Effector memory CD4-positive, alpha-beta T cell (primary cell): ENCODE data around the gene SPRED2.
"Not testable (repeated sequence)": the region's sequence is repeated elsewhere in the genome, so short reads cannot be mapped to it uniquely, and the experiment has no call there.

Experiments used
- DNase-seq, 3 donors: peaks; one replicate each; pipeline ENCODE4 v3.0.0-alpha.2; 2020
- H3K27ac ChIP-seq: 2 replicates; pipeline ENCODE4 v1.7.0; 2013; ENCODE audit warnings: mild to moderate bottlenecking, low read length, moderate library complexity; ENCODE audit not compliant: insufficient read depth, poor library complexity, severe bottlenecking
- H3K27me3 ChIP-seq: replicated peaks from 2 replicates; pipeline ENCODE4 v1.7.0; 2013; ENCODE audit warnings: mild to moderate bottlenecking, low read length; ENCODE audit not compliant: insufficient read depth, control insufficient read depth, poor library complexity, severe bottlenecking
- H3K36me3 ChIP-seq: 2 replicates; pipeline ENCODE4 v1.7.0; 2013; ENCODE audit warnings: mild to moderate bottlenecking, low read length, moderate library complexity; ENCODE audit not compliant: control insufficient read depth, insufficient read depth
- H3K4me1 ChIP-seq: 2 replicates; pipeline ENCODE4 v1.7.0; 2013; ENCODE audit warnings: low read length, mild to moderate bottlenecking; ENCODE audit not compliant: control insufficient read depth, insufficient read depth, poor library complexity, severe bottlenecking
- H3K4me3 ChIP-seq: 2 replicates; pipeline ENCODE4 v1.7.0; 2013; ENCODE audit warnings: low read length, low read depth, mild to moderate bottlenecking; ENCODE audit not compliant: insufficient read depth, poor library complexity, severe bottlenecking
- H3K9me3 ChIP-seq: 2 replicates; pipeline ENCODE4 v1.7.0; 2013; ENCODE audit warnings: mild to moderate bottlenecking, low read length, moderate library complexity; ENCODE audit not compliant: control insufficient read depth

SPRED2 gene

DNA sequence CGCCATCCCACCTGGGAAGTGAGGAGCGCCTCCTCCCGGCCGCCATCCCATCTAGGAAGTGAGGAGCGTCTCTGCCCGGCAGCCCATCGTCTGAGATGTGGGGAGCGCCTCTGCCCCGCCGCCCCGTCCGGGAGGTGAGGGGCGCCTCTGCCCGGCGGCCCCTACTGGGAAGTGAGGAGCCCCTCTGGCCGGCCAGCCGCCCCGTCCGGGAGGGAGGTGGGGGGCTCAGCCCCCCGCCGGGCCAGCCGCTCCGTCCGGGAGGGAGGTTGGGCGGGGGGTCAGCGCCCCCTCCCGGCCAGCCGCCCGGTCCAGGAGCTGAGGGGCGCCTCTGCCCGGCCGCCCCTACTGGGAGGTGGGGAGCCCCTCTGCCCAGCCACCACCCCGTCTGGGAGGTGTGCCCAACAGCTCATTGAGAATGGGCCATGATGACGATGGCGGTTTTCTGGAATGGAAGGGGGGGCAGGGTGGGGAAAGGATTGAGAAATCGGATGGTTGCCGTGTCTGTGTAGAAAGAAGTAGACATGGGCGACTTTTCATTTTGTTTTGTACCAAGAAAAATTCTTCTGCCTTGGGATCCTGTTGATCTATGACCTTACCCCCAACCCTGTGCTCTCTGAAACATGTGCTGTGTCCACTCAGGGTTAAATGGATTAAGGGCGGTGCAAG lies 93.4 kb downstream of the SPRED2 start:
- H3K4me3 ChIP-seq, H3K9me3 ChIP-seq, H3K27me3 ChIP-seq, H3K36me3 ChIP-seq, H3K27ac ChIP-seq, H3K4me1 ChIP-seq, DNase-seq: not testable (repeated sequence)

GRCh38 chr2:65337915-65338314 lies 94.5 kb downstream of the SPRED2 start:
- not testable (repeated sequence) for H3K4me3 ChIP-seq, DNase-seq, H3K4me1 ChIP-seq, H3K27ac ChIP-seq, H3K36me3 ChIP-seq, H3K9me3 ChIP-seq, H3K27me3 ChIP-seq

- H3K4me3 ChIP-seq = no peak overlapping the region
- H3K27me3 ChIP-seq = no peaks in the 10 kb centered on the region
- no peaks in the 10 kb centered on the region for H3K4me1 ChIP-seq
- DNase-seq = no peak
- no peak overlapping the region for H3K27ac ChIP-seq
- H3K36me3 ChIP-seq = no peaks in the 10 kb centered on the region
- no peaks in the 10 kb centered on the region for H3K9me3 ChIP-seq
Observed at GRCh38 chr2:65334714-65335113, 97.7 kb downstream of the SPRED2 start.

DNA sequence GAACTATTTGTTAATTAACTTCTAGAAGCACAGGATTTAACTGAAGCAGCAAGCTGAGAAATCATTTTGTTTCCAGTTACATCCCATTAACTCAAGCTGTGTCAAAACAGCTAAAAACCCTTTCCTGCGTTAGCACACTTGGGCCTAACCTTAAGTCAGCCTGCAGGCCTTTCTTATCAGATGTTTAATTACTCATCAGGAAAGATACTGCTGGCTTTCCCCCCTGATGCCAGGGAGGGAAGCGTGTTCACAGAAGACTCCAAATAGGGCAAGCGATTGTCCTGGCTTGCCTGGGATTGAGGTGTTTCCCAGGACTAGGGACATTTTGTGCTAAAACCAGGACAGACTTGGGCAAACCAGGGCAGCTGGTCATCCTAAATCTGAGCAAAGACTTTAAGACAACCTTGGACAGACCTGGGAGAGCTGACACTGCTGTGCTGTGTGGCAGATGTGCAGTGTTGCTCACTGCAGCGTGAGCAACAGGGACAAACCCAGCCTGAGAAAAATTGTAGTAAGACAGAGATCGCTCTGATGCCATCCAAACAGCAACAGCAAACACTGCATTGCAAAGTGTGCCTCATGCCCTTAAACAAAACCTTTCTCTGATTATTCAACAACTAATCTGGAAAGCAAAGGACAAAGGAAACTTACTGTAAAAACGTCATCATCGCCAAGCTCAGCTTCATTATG lies 100.9 kb downstream of the SPRED2 start:
- H3K27me3 ChIP-seq = no peaks in the 10 kb centered on the region
- no peaks in the 10 kb centered on the region for H3K36me3 ChIP-seq
- H3K27ac ChIP-seq = no peak overlapping the region
- no peak overlapping the region for H3K4me3 ChIP-seq
- H3K4me1 ChIP-seq = no peaks in the 10 kb centered on the region
- no peaks in the 10 kb centered on the region for H3K9me3 ChIP-seq
- no peak for DNase-seq

GRCh38 chr2:65329525-65329924 lies 102.9 kb downstream of the SPRED2 start:
- no peaks in the 10 kb centered on the region for H3K9me3 ChIP-seq
- no peaks in the 10 kb centered on the region for H3K27me3 ChIP-seq
- H3K36me3 ChIP-seq = no peaks in the 10 kb centered on the region
- no peak overlapping the region for H3K4me3 ChIP-seq
- DNase-seq = no peak
- H3K27ac ChIP-seq = no peak overlapping the region
- H3K4me1 ChIP-seq = no peaks in the 10 kb centered on the region

DNA sequence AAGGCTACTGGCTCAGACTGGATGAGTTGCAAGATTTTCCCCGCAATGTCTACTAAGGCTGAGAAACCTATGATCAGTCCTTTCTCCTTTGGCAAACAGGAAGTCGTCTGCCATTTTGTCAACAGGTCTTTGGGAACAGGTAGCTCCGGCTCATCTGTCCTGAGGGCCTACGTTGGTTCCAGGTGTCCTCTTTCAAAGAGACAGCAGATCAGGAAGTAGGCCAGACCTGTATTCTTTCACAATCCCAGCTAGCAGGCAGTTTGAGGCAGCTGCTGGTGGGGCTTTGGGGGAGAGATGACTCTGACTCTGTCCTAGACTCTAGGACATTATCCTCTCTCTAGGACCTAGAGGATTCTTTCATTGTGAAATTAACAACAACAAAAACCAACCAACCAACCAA lies 106.1 kb downstream of the SPRED2 start:
- no peak overlapping the region for H3K27ac ChIP-seq
- H3K4me3 ChIP-seq = no peak overlapping the region
- no peak for DNase-seq
- no peaks in the 10 kb centered on the region for H3K9me3 ChIP-seq
- no peaks in the 10 kb centered on the region for H3K27me3 ChIP-seq
- H3K36me3 ChIP-seq = no peaks in the 10 kb centered on the region
- H3K4me1 ChIP-seq = no peaks in the 10 kb centered on the region

DNA sequence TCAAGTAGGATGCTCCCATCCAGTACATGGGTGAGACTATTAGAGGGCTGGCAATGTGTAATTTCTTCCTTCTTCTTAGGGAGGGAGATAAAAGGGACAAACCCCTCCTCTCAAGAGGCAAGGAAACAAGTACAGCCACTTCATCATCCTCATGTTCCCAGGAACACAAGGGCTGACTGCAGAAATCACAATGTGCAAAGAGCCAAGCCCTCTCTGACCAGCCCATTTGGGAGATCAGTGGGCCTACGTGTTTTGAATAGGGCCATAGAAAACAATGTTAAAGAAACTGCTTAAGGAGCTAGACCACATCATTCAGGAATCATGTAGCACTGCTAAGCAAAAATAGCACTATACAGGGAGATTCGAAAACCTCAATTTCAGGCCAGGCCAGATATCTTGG lies 107.3 kb downstream of the SPRED2 start:
- DNase-seq = no peak
- H3K4me1 ChIP-seq = peaks cover 5% of the 10 kb centered on the region
- no peaks in the 10 kb centered on the region for H3K27me3 ChIP-seq
- H3K4me3 ChIP-seq = no peak overlapping the region
- H3K9me3 ChIP-seq = no peaks in the 10 kb centered on the region
- H3K27ac ChIP-seq = no peak overlapping the region
- no peaks in the 10 kb centered on the region for H3K36me3 ChIP-seq

- Histone ChIP-seq H3K27ac (no peak overlapping the region), H3K36me3 (no peaks in the 10 kb centered on the region), H3K9me3 (no peaks in the 10 kb centered on the region), H3K4me3 (no peak overlapping the region), H3K4me1 (peaks cover 5% of the 10 kb centered on the region), H3K27me3 (no peaks in the 10 kb centered on the region)
- no peak for DNase-seq
Observed at GRCh38 chr2:65320946-65321345, 111.5 kb downstream of the SPRED2 start.

DNA sequence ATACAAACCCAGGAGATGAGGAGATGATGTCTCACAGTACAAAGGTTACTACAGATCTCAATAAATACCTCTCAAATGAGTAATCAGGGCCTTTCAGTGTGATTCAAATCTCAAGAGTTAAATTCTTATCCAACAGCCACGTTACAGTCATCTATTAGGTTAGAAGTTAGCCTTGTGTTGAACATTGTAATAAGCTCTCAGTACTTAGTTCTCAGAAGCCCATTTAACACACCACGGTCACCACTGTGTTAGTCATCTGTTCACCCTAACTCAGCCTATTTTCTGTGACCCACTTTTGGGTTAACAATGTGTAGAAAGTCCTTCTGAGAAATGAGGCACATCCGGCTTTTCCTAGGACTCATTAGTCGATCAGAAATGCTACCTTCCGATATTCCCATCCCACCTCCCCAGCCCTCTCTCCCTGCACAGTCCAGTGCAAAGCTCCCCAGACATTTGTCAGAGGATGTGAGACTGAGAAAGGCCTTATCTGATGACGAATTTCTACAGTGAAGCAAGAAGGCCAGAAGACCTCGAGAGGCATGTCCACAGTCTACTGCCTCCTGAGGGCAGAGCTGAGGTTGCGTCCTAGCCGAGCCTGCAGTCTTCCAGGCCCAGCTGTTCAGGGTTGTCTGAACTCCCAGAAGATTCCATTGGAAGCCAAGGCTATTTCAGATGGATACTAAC lies 112.2 kb downstream of the SPRED2 start:
- Histone ChIP-seq H3K27ac (peak overlapping the region; percentile 10), H3K4me1 (peaks cover 5% of the 10 kb centered on the region)
- no peak for DNase-seq

GRCh38 chr2:65319674-65320041 lies 112.7 kb downstream of the SPRED2 start:
- Histone ChIP-seq H3K27ac (peak overlapping the region; percentile 10), H3K27me3 (no peaks in the 10 kb centered on the region), H3K9me3 (no peaks in the 10 kb centered on the region), H3K4me3 (no peak overlapping the region), H3K4me1 (peaks cover 5% of the 10 kb centered on the region), H3K36me3 (no peaks in the 10 kb centered on the region)
- DNase-seq = no peak

More for the DNA sequence above, 112.2 kb downstream of the SPRED2 start:
- Histone ChIP-seq H3K9me3 (no peaks in the 10 kb centered on the region), H3K4me3 (no peak overlapping the region), H3K27me3 (no peaks in the 10 kb centered on the region), H3K36me3 (no peaks in the 10 kb centered on the region)
